ENCODE measurements around the gene COL11A2.

DNA sequence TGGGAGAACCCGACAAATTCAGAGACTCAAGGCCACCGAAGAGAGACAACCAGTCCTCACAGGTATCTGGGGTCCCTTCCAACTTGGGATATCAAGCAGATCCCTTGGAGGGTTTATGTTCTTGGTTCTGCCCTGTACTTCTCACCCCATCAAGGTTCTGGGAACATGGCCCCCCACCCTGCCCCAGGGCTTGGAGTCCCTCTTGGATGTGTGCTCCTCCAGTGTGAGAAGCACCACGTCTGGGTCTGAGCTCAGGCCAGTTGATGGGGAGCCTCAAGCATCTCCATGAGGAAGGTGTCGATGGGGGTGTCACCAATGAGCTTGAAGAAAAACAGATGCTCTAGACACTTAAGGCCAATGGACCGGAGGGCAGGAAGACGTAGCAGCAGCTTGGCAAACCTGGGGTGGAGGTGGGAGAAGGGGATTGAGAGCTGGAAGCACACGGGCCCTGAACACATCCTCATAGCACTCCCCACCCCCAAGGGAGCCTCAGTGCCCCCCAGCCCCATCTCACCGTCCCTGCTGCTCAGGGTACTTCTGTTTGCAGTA, 2.2 kb upstream of the COL11A2 start:
- no peak for TF ChIP-seq CTCF (IDR thresholded peaks at IDR 0.05)
- TF ChIP-seq, protein P1, sequence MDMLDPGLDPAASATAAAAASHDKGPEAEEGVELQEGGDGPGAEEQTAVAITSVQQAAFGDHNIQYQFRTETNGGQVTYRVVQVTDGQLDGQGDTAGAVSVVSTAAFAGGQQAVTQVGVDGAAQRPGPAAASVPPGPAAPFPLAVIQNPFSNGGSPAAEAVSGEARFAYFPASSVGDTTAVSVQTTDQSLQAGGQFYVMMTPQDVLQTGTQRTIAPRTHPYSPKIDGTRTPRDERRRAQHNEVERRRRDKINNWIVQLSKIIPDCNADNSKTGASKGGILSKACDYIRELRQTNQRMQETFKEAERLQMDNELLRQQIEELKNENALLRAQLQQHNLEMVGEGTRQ (IDR thresholded peaks at IDR 0.05; ENCODE audit: borderline replicate concordance, low read depth, low read length) = no peak
- TF ChIP-seq YY1 (IDR thresholded peaks at IDR 0.05; ENCODE audit: low read depth) = no peak
- no peak for TF ChIP-seq FOSL2 (IDR thresholded peaks at IDR 0.05; ENCODE audit: borderline replicate concordance, low read depth)
- TF ChIP-seq CHD2 (IDR thresholded peaks at IDR 0.05; ENCODE audit: low read length, partially characterized antibody) = no peak

Data from SK-N-SH (cell line).